ENCODE data around the gene OR2A25.

The OR2A25 gene

GRCh38 chr7:144057954-144058353 lies 11.7 kb upstream of the OR2A25 start:
- TF ChIP-seq, protein P1, sequence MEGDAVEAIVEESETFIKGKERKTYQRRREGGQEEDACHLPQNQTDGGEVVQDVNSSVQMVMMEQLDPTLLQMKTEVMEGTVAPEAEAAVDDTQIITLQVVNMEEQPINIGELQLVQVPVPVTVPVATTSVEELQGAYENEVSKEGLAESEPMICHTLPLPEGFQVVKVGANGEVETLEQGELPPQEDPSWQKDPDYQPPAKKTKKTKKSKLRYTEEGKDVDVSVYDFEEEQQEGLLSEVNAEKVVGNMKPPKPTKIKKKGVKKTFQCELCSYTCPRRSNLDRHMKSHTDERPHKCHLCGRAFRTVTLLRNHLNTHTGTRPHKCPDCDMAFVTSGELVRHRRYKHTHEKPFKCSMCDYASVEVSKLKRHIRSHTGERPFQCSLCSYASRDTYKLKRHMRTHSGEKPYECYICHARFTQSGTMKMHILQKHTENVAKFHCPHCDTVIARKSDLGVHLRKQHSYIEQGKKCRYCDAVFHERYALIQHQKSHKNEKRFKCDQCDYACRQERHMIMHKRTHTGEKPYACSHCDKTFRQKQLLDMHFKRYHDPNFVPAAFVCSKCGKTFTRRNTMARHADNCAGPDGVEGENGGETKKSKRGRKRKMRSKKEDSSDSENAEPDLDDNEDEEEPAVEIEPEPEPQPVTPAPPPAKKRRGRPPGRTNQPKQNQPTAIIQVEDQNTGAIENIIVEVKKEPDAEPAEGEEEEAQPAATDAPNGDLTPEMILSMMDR (IDR thresholded peaks at IDR 0.05; ENCODE audit: low read length, missing control alignments) = no peak
- H3K4me3 ChIP-seq (replicated peaks; ENCODE audit: low read depth, low read length) = no peak overlapping the region
- peak; percentile 54 for DNase-seq (ENCODE audit: low read depth)

DNA sequence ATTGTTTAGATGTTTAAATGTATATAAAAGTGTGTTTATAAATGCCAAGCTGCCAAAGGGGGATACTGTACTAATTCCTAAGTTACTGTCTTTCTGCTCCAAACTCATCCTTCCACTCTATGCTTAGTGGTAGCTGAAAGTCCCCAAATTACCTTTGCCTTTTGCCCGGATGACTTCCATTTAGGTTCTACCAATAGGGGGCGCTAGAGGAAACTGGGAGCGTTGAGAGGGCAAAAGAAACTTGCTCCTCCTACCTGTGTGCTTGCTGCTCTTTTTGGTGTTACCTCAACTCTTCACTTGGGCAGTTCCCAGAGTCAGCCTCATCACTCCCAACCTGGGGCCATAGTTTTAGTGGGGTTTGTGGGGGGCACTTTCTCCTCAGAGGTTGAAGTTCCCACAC lies 5.9 kb upstream of the OR2A25 start:
- no peak overlapping the region for H3K4me3 ChIP-seq (replicated peaks; ENCODE audit: low read depth, low read length)
- TF ChIP-seq, protein P1 (IDR thresholded peaks at IDR 0.05; ENCODE audit: low read length, missing control alignments) = peak; percentile 25
- no peak for DNase-seq (ENCODE audit: low read depth)

- DNase-seq (ENCODE audit: low read depth) = no peak
- H3K4me3 ChIP-seq (replicated peaks; ENCODE audit: low read depth, low read length) = no peak overlapping the region
- TF ChIP-seq, protein P1 (IDR thresholded peaks at IDR 0.05; ENCODE audit: low read length, missing control alignments) = no peak
Observed at GRCh38 chr7:144069953-144070352, 342 bp downstream of the OR2A25 start.

GRCh38 chr7:144074374-144074773 lies 4.8 kb downstream of the OR2A25 start:
- TF ChIP-seq, protein P1 (IDR thresholded peaks at IDR 0.05; ENCODE audit: low read length, missing control alignments) = no peak
- no peak overlapping the region for H3K4me3 ChIP-seq (replicated peaks; ENCODE audit: low read depth, low read length)
- DNase-seq (ENCODE audit: low read depth) = no peak

DNA sequence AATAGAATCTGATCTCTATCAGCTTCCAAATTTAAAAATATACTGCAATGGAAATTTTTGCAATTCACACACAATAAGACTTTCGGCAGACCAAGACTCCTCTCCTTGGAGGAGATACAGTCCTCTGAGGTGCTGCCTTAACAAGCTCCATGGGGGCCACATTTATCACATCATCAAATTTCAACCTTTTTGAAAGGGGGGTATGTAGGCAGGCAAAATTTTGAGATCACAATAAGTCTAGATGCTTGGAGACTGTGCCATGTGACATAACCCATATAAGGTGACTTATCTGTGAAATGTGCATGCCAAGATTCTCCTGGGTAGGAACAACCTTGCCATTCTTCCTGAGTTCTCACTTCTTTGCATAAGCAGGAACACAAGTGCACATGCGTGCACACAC lies 16.4 kb downstream of the OR2A25 start, which contains the start of gene OR2A12:
Gene OR2A12, plus strand, starts transcription at position 301 of the 400 bp plus-strand sequence. CDS start 8,830 bp downstream, outside the sequence.
- H3K4me3 ChIP-seq (replicated peaks; ENCODE audit: low read depth, low read length) = no peak within 1 kb of the TSS
- TF ChIP-seq, protein P1 (IDR thresholded peaks at IDR 0.05; ENCODE audit: low read length, missing control alignments) = no peak
- no peak for DNase-seq (ENCODE audit: low read depth)

DNA sequence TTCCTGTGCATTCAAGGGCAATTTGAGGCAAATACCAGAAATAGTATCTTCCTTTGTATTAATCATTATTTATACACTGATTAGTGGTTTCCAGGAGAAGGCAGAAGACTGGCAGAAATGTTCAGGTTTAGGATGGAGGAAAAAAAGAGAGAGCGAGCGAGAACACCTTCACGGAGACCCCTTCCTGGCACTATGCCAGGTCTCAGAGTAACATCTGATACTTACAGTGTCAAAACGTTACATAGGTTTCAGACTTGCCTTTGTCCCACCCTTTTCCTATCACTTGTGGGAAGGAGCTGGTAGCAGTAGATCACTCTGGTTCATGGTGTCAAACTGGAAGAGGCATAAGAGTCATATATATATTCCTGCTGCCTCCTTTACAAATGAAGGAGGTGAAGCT lies 17.1 kb downstream of the OR2A25 start:
- no peak for DNase-seq (ENCODE audit: low read depth)
- TF ChIP-seq, protein P1 (IDR thresholded peaks at IDR 0.05; ENCODE audit: low read length, missing control alignments) = no peak
- no peak overlapping the region for H3K4me3 ChIP-seq (replicated peaks; ENCODE audit: low read depth, low read length)

GRCh38 chr7:144087230-144087629 lies 17.6 kb downstream of the OR2A25 start:
- no peak overlapping the region for H3K4me3 ChIP-seq (replicated peaks; ENCODE audit: low read depth, low read length)
- DNase-seq (ENCODE audit: low read depth) = no peak
- TF ChIP-seq, protein P1 (IDR thresholded peaks at IDR 0.05; ENCODE audit: low read length, missing control alignments) = no peak

All from fibroblast of pulmonary artery (primary cell).